ENCODE measurements around the gene GGCT.

- TF ChIP-seq EZH2phosphoT487 (IDR thresholded peaks at IDR 0.05; ENCODE audit: low read length) (no peak), CTCF (IDR thresholded peaks at IDR 0.05; ENCODE audit: low read length) (no peak), EZH2 (optimal IDR thresholded peaks at IDR 0.05; ENCODE audit: low read depth, low read length) (no peak)
Observed at GRCh38 chr7:30452280-30452930, 52.2 kb downstream of the GGCT start.

Measured in MM.1S (cell line).